H1 (cell line): ENCODE data around the gene LTB4R. TPM values are rescaled to one million over a fixed set of nuclear protein-coding genes. Genes with fewer than 3 reads are reported as not detected.

ENCODE experiments used
- CTCF ChIA-PET: fragments of 300-600 bp; sonication (Branson Sonifier 250); formaldehyde crosslinking; loops from one replicate; lab custom pipeline; 2021; ENCODE audit not compliant: partially characterized antibody; lab: Charles Lee
- POLR2A ChIA-PET: fragments of 300-600 bp; sonication (Branson Sonifier 250); formaldehyde crosslinking; loops from one replicate; lab custom pipeline; 2021; ENCODE audit warnings: inconsistent platforms; ENCODE audit not compliant: partially characterized antibody; lab: Charles Lee
- DNase-seq, 2 experiments: peaks; one replicate each; pipeline versions ENCODE4 v3.0.0 to v3.0.0-alpha.2; 2010 to 2022; ENCODE audit warnings: low spot score in 2 of 2, low read depth in 1 of 2, mixed read lengths in 1 of 2
- FAIRE-seq: peaks from 2 replicates; lab custom pipeline; 2011; peaks lifted over from hg19 to GRCh38; lab: Jason Lieb, UNC
- H2AFZ ChIP-seq: 2 replicates; pipeline ENCODE4 v1.8.1; 2012; ENCODE audit warnings: low read length, inconsistent platforms
- H2AK5ac ChIP-seq: 2 replicates; pipeline ENCODE4 v1.6.1; 2013; ENCODE audit warnings: low read depth, low read length
- H2BK120ac ChIP-seq: replicated peaks from 2 replicates; pipeline ENCODE3; 2013; ENCODE audit warnings: low read depth, low read length, inconsistent platforms
- H2BK12ac ChIP-seq: 2 replicates; pipeline ENCODE4 v1.6.1; 2013; ENCODE audit warnings: low read depth, low read length
- H2BK15ac ChIP-seq: 2 replicates; pipeline ENCODE4 v1.6.1; 2013; ENCODE audit warnings: low read length
- H2BK20ac ChIP-seq: 2 replicates; pipeline ENCODE4 v1.6.1; 2013; ENCODE audit warnings: low read length
- H2BK5ac ChIP-seq: 2 replicates; pipeline ENCODE4 v1.6.1; 2013; ENCODE audit warnings: low read depth, low read length
- H3K14ac ChIP-seq: 2 replicates; pipeline ENCODE4 v1.6.1; 2013; ENCODE audit warnings: inconsistent platforms; ENCODE audit not compliant: insufficient read length
- H3K18ac ChIP-seq: 2 replicates; pipeline ENCODE4 v1.6.1; 2013; ENCODE audit warnings: low read length; ENCODE audit errors: extremely low read depth
- H3K23ac ChIP-seq: 2 replicates; pipeline ENCODE4 v1.6.1; 2013; ENCODE audit warnings: inconsistent platforms; ENCODE audit not compliant: insufficient read length
- H3K23me2 ChIP-seq: 2 replicates; pipeline ENCODE4 v1.6.1; 2013; ENCODE audit warnings: low read depth, low read length
- H3K27ac ChIP-seq: 2 replicates; pipeline ENCODE4 v1.6.1; 2011; ENCODE audit warnings: low read depth, low read length, inconsistent platforms
- H3K27me3 ChIP-seq, 4 experiments: replicated peaks in 1 of 4; 1 replicate in 1 of 4; 2 replicates in 3 of 4; pipeline versions ENCODE4 v1.6.1 to v1.8.1; 2011 to 2013; ENCODE audit warnings: low read length in 3 of 4, mild to moderate bottlenecking in 3 of 4, inconsistent platforms in 2 of 4, mixed read lengths in 2 of 4, moderate library complexity in 1 of 4; ENCODE audit not compliant: control insufficient read depth in 3 of 4, insufficient read depth in 3 of 4; ENCODE audit errors: extremely low read depth in 1 of 4
- H3K36me3 ChIP-seq, 4 experiments: 2 replicates each; pipeline versions ENCODE4 v1.6.1 to v1.8.1; 2011 to 2013; ENCODE audit warnings: mild to moderate bottlenecking in 4 of 4, low read length in 3 of 4, moderate library complexity in 2 of 4, control low read depth in 1 of 4, inconsistent platforms in 1 of 4; ENCODE audit not compliant: insufficient read depth in 4 of 4, control insufficient read depth in 2 of 4
- H3K4ac ChIP-seq: replicated peaks from 2 replicates; pipeline ENCODE3; 2013; ENCODE audit warnings: low read length, low read depth, mixed read lengths, inconsistent platforms; ENCODE audit not compliant: insufficient read length
- H3K4me1 ChIP-seq, 4 experiments: replicated peaks in 1 of 4; 1 replicate in 1 of 4; 2 replicates in 3 of 4; pipeline versions ENCODE4 v1.6.1 to v1.8.1; 2011 to 2013; ENCODE audit warnings: low read length in 3 of 4, inconsistent platforms in 2 of 4, mixed read lengths in 1 of 4; ENCODE audit not compliant: insufficient read depth in 4 of 4, control insufficient read depth in 3 of 4
- H3K4me2 ChIP-seq, 2 experiments: 2 replicates each; pipeline versions ENCODE4 v1.6.1 to v1.8.1; 2011 to 2013; ENCODE audit warnings: low read depth in 2 of 2, low read length in 2 of 2, control low read depth in 1 of 2, inconsistent platforms in 1 of 2, mild to moderate bottlenecking in 1 of 2; ENCODE audit not compliant: insufficient read depth in 1 of 2
- H3K4me3 ChIP-seq, 4 experiments: fragments of 200-600, 300-600 bp in 1 of 4; sonication (generic), shearing (Covaris generic), sonication (Bioruptor Twin) in 1 of 4; 2 replicates each; pipeline versions ENCODE4 v1.5.1 to v1.8.1; 2011 to 2016; ENCODE audit warnings: low read length in 4 of 4, low read depth in 3 of 4, control low read depth in 2 of 4, inconsistent platforms in 2 of 4, mild to moderate bottlenecking in 2 of 4, mixed read lengths in 1 of 4, moderate library complexity in 1 of 4; ENCODE audit not compliant: insufficient read depth in 2 of 4; ENCODE audit errors: extremely low read depth in 1 of 4
- H3K56ac ChIP-seq: replicated peaks from 2 replicates; pipeline ENCODE3; 2013; ENCODE audit warnings: low read depth, mild to moderate bottlenecking, mixed read lengths, low read length, inconsistent platforms; ENCODE audit not compliant: insufficient read length
- H3K79me1 ChIP-seq: 2 replicates; pipeline ENCODE4 v1.6.1; 2013; ENCODE audit warnings: low read depth, low read length, control low read depth
- H3K79me2 ChIP-seq, 2 experiments: 2 replicates each; pipeline versions ENCODE4 v1.6.1 to v1.8.1; 2012 to 2013; ENCODE audit warnings: low read length in 2 of 2, mild to moderate bottlenecking in 2 of 2, inconsistent platforms in 1 of 2; ENCODE audit not compliant: insufficient read depth in 2 of 2, control insufficient read depth in 1 of 2
- H3K9ac ChIP-seq, 4 experiments: replicated peaks in 1 of 4; 1 replicate in 1 of 4; 2 replicates in 3 of 4; pipeline versions ENCODE4 v1.6.1 to v1.8.1; 2011 to 2013; ENCODE audit warnings: low read depth in 3 of 4, low read length in 3 of 4, control low read depth in 2 of 4, mild to moderate bottlenecking in 2 of 4, moderate library complexity in 2 of 4, inconsistent platforms in 1 of 4; ENCODE audit errors: extremely low read depth in 1 of 4
- H3K9me3 ChIP-seq, 2 experiments: 2 replicates each; pipeline versions ENCODE4 v1.6.1 to v1.8.1; 2012 to 2013; ENCODE audit warnings: mild to moderate bottlenecking in 2 of 2, moderate library complexity in 2 of 2, control low read depth in 1 of 2, inconsistent platforms in 1 of 2, low read depth in 1 of 2, low read length in 1 of 2, mixed read lengths in 1 of 2; ENCODE audit not compliant: insufficient read depth in 2 of 2
- H4K20me1 ChIP-seq, 2 experiments: replicated peaks in 1 of 2; 2 replicates each; pipeline versions ENCODE3 to v1.8.1; 2011 to 2013; ENCODE audit warnings: inconsistent platforms in 2 of 2, low read length in 2 of 2, mild to moderate bottlenecking in 1 of 2; ENCODE audit not compliant: insufficient read depth in 2 of 2, control insufficient read depth in 1 of 2
- H4K5ac ChIP-seq: 2 replicates; pipeline ENCODE4 v1.6.1; 2013; ENCODE audit warnings: low read length, low read depth, mixed read lengths, inconsistent platforms; ENCODE audit not compliant: insufficient read length
- H4K8ac ChIP-seq: 2 replicates; pipeline ENCODE4 v1.8.0; 2013; ENCODE audit warnings: mild to moderate bottlenecking, moderate library complexity, low read length, inconsistent platforms; ENCODE audit not compliant: insufficient read depth; ENCODE audit errors: extremely low read depth
- H4K91ac ChIP-seq: replicated peaks from 2 replicates; pipeline ENCODE3; 2013; ENCODE audit warnings: low read length, mixed read lengths, inconsistent platforms; ENCODE audit not compliant: insufficient read length
- EZH2 ChIP-seq: fragments of 200-600 bp; sonication (generic); IDR thresholded peaks from 2 replicates; pipeline ENCODE4 v1.7.1; 2012; ENCODE audit warnings: low read depth, mild to moderate bottlenecking, moderate library complexity, low read length, inconsistent platforms; ENCODE audit not compliant: severe bottlenecking
- GTF2F1 ChIP-seq: IDR thresholded peaks from 2 replicates; pipeline ENCODE4 v1.6.1; 2012; ENCODE audit warnings: low read depth, low read length, improper control_type of control experiment, borderline replicate concordance
- KDM1A ChIP-seq: fragments of 200-600, 300-600 bp; sonication (generic); IDR thresholded peaks from 2 replicates; pipeline ENCODE4 v1.7.1; 2016; ENCODE audit warnings: mild to moderate bottlenecking, low read length, borderline replicate concordance
- SP1 ChIP-seq: IDR thresholded peaks from 2 replicates; pipeline ENCODE4 v1.6.1; 2011; ENCODE audit warnings: low read depth, low read length
- SP2 ChIP-seq: IDR thresholded peaks from 2 replicates; pipeline ENCODE4 v1.6.1; 2012; ENCODE audit warnings: mild to moderate bottlenecking, low read length, inconsistent platforms
- TAF1 ChIP-seq: IDR thresholded peaks from 2 replicates; pipeline ENCODE4 v1.6.1; 2011; ENCODE audit warnings: mild to moderate bottlenecking, low read depth, low read length
- TCF12 ChIP-seq: IDR thresholded peaks from 2 replicates; pipeline ENCODE4 v1.6.1; 2011; ENCODE audit warnings: low read depth, mild to moderate bottlenecking, low read length
- TEAD4 ChIP-seq: IDR thresholded peaks from 2 replicates; pipeline ENCODE4 v1.6.1; 2012; ENCODE audit warnings: low read depth, low read length, inconsistent platforms, mixed read lengths
- YY1 ChIP-seq: IDR thresholded peaks from 2 replicates; pipeline ENCODE4 v1.6.1; 2011; ENCODE audit warnings: low read depth, mild to moderate bottlenecking, low read length
- WGBS, 2 experiments: shearing (Covaris generic) in 1 of 2; methylation state at CpG; one replicate each; pipeline versions ENCODE4 v1.1.6 to v1.1.7; 2013 to 2015; ENCODE audit warnings: low lambda C conversion rate in 2 of 2, mixed read lengths in 2 of 2, inconsistent platforms in 1 of 2, low coverage in 1 of 2, missing lambda C conversion rate in 1 of 2; ENCODE audit not compliant: insufficient replicate concordance in 2 of 2, insufficient coverage in 1 of 2, insufficient read length in 1 of 2; ENCODE audit errors: extremely low coverage in 1 of 2, missing lambda C conversion rate in 1 of 2; 5-methylcytosine and 5-hydroxymethylcytosine counted together
- polyA plus RNA-seq, 7 experiments: library from polyadenylated mRNA; depleted of rRNA in 3 of 7; stranded (reverse) in 5 of 7; unstranded in 2 of 7; fragments of >200 nt in 5 of 7; fragments of 200-250 nt in 2 of 7; gene quantifications; 1 replicate in 5 of 7; 2 replicates in 1 of 7; 4 replicates in 1 of 7; pipeline versions ENCODE4 v1.2.1 to v1.2.3, GENCODE V29; 2011 to 2013; ENCODE audit warnings: missing spikeins in 2 of 7, mixed read lengths in 2 of 7
- total RNA-seq: library from RNA; stranded (reverse); fragmentation: NEBNext Ultra II Directional; extraction: Animal tissue kit (Norgen Biotek cat#: 25700); gene quantifications from 2 replicates; pipeline ENCODE4 v1.2.1, GENCODE V29; 2021
- TF ChIP-seq, protein P1 (sequence below): IDR thresholded peaks from 2 replicates; pipeline ENCODE4 v1.6.1; 2011; ENCODE audit warnings: low read length, improper control_type of control experiment

The LTB4R gene
- total and polyA plus RNA-seq, 2 of the 8 experiments (the other 6 are each of a cell fraction or from before 2014, with no cell fraction given) = 4.1 to 6.7 TPM

DNA sequence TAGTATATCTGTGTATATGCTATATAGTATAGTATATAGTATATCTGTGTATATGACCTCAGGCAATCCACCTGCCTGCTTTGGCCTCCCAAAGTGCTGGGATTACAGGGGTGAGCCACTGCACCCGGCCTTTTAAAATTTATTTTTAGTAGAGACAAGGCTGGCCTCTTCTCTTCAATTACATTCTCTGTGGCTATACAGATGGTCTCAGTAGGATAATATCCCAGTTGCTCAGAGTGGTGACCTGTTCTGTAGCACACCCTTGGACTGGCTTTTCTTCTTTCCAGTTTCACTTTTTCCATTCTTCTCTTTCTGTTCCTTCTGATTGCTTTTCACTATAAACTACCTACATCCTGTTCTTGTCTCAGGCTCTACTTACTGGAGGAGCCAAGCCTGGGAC is 53.5 kb downstream of the LTB4R start:
- H3K36me3 ChIP-seq = no peaks in the 10 kb centered on the region
- no peak overlapping the region; a peak in 1 of 4 replicates for H3K4me2 ChIP-seq
- H2BK120ac ChIP-seq = no peak overlapping the region
- CTCF ChIA-PET = interaction anchor here (0.8 to 2.3 kb wide), 24 partner anchors 9 to 77 kb away, joined by 3 to 94 read pairs (median 11); partner anchors contain the start of genes ADCY4, CBLN3, KHNYN and RIPK3
- WGBS, 2 experiments = 90% methylated on average over 1 of the region's 1 CpG; no CpG with 5 or more reads in 1 of the 2 experiments
- no peak overlapping the region for H4K91ac ChIP-seq
- H3K27me3 ChIP-seq = peaks cover 0 to 8% (median 2%) of the 10 kb centered on the region in 4 experiments; a peak in 4 of 7 replicates
- TF ChIP-seq EZH2 = no peak
- TF ChIP-seq TCF12 = no peak
- no peak for TF ChIP-seq TAF1
- TF ChIP-seq YY1 = no peak
- no peak for TF ChIP-seq SP2
- TF ChIP-seq, protein P1, sequence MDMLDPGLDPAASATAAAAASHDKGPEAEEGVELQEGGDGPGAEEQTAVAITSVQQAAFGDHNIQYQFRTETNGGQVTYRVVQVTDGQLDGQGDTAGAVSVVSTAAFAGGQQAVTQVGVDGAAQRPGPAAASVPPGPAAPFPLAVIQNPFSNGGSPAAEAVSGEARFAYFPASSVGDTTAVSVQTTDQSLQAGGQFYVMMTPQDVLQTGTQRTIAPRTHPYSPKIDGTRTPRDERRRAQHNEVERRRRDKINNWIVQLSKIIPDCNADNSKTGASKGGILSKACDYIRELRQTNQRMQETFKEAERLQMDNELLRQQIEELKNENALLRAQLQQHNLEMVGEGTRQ = no peak
- no peak for TF ChIP-seq TEAD4
- TF ChIP-seq KDM1A = no peak
- no peak for TF ChIP-seq SP1
- no peak for TF ChIP-seq GTF2F1
- TF ChIP-seq, all 59 proteins: peak for 0
- no peak overlapping the region for H2BK5ac ChIP-seq
- no peak overlapping the region for H3K4me3 ChIP-seq
- no peak overlapping the region for H2AK5ac ChIP-seq
- no peak overlapping the region for H3K18ac ChIP-seq
- POLR2A ChIA-PET = no interaction called here
- H3K56ac ChIP-seq = no peak overlapping the region
- no peak overlapping the region for H4K5ac ChIP-seq
- no peak overlapping the region for H4K8ac ChIP-seq
- H3K79me2 ChIP-seq = no peaks in the 10 kb centered on the region
- peaks cover 16% of the 10 kb centered on the region for H3K23me2 ChIP-seq
- no peak overlapping the region for H2BK12ac ChIP-seq
- H3K27ac ChIP-seq = no peak overlapping the region
- DNase-seq = no peak
- H2BK20ac ChIP-seq = no peak overlapping the region
- no peak for FAIRE-seq
- no peak overlapping the region for H2AFZ ChIP-seq
- H3K9me3 ChIP-seq = no peaks in the 10 kb centered on the region
- H4K20me1 ChIP-seq = no peaks in the 10 kb centered on the region
- no peak overlapping the region for H3K9ac ChIP-seq
- no peak overlapping the region for H3K4ac ChIP-seq
- H3K14ac ChIP-seq = no peak overlapping the region
- peaks cover 0 to 10% (median 6%) of the 10 kb centered on the region in 4 experiments; a peak in 5 of 7 replicates for H3K4me1 ChIP-seq
- no peaks in the 10 kb centered on the region; the same call in 1 of the 2 replicates for H3K79me1 ChIP-seq
- H3K23ac ChIP-seq = no peak overlapping the region
- H2BK15ac ChIP-seq = no peak overlapping the region
